Measurements from ENCODE around the gene JMJD1C.

DNA sequence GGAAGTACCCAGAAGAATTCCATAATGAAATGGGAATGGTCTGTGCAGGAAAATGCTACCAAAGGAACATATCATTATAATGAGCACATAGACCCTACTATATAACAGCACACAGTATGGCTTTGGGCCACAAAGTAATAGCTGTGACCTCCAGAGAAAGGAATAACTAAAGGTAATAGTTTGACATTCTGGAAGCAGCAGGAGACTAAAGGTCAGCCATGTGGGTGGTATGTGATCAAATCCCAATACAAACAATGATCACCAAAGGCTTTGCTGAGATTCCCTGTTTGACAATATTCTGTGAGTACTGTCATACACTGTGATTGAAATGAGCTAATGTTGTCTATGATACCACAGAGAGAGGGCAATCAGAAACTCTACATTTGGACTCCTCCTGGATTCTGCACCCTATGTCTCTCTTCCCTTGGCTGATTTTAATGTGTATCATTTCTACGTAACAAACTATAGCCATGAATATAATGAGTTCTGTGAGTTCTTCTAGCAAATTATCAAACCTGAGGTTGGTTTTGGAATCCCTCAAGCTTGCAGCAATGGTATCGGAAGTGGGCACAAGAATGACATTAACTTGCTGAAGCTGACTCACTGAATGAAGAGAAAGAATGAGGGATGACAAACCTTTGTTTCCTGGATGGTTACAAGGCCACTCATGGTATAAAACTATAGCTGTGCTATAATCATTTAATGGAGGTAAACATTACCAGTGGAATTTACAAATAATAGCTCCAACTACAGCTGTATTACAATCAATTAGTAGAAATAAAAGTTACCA, 99.6 kb downstream of the JMJD1C start:
- TF ChIP-seq, protein P1, sequence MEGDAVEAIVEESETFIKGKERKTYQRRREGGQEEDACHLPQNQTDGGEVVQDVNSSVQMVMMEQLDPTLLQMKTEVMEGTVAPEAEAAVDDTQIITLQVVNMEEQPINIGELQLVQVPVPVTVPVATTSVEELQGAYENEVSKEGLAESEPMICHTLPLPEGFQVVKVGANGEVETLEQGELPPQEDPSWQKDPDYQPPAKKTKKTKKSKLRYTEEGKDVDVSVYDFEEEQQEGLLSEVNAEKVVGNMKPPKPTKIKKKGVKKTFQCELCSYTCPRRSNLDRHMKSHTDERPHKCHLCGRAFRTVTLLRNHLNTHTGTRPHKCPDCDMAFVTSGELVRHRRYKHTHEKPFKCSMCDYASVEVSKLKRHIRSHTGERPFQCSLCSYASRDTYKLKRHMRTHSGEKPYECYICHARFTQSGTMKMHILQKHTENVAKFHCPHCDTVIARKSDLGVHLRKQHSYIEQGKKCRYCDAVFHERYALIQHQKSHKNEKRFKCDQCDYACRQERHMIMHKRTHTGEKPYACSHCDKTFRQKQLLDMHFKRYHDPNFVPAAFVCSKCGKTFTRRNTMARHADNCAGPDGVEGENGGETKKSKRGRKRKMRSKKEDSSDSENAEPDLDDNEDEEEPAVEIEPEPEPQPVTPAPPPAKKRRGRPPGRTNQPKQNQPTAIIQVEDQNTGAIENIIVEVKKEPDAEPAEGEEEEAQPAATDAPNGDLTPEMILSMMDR (IDR thresholded peaks at IDR 0.05): no peak
- TF ChIP-seq POLR2A (IDR thresholded peaks at IDR 0.05): no peak
